ENCODE measurements around the gene C10orf143. TPM values are rescaled to one million over a fixed set of nuclear protein-coding genes. Genes with fewer than 3 reads are reported as not detected.

The C10orf143 gene
- total RNA-seq, 3 donors from 2014 or later: 3.0 to 4.5 (median 4.2) TPM

GRCh38 chr10:130053561-130053960 is 57.1 kb downstream of the C10orf143 start:
- DNase-seq (no peak), ATAC-seq (no peak)
- no peaks in the 10 kb centered on the region for H3K27me3 Mint-ChIP-seq (ENCODE audit: low read depth)
- H3K4me1 Mint-ChIP-seq (ENCODE audit: low read depth): no peaks in the 10 kb centered on the region
- H3K9me3 Mint-ChIP-seq: no peaks in the 10 kb centered on the region
- H3K4me3 Mint-ChIP-seq: no peak overlapping the region
- no peaks in the 10 kb centered on the region for H3K36me3 Mint-ChIP-seq (ENCODE audit: insufficient read depth)

DNA sequence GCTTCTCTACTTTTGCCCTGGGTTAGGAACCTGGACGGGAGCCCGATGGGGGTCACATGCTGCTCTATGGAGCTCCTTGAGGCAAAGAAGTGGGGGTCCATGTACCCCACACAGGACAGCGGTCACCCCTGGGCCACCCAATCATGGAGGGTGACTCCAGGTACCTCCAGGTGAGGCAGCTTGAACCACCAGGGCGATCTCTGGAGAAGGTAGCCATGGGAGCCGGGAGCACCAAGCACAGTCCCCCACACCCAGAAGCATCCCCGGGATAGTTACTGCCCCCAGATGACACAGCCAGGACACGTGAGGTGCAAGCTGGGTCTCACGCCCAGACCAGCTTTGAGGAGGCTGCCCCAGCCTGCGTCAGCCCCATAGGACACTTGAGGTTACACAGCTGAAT is 58.4 kb downstream of the C10orf143 start:
- DNase-seq (no peak), ATAC-seq (no peak)
- no peaks in the 10 kb centered on the region for H3K9me3 Mint-ChIP-seq

GRCh38 chr10:130050721-130051120 is 59.9 kb downstream of the C10orf143 start:
- no peaks in the 10 kb centered on the region for H3K9me3 Mint-ChIP-seq
- no peak for DNase-seq
- peaks cover 1% of the 10 kb centered on the region for H3K27me3 Mint-ChIP-seq (ENCODE audit: low read depth)
- H3K4me1 Mint-ChIP-seq (ENCODE audit: low read depth): no peaks in the 10 kb centered on the region
- no peaks in the 10 kb centered on the region for H3K36me3 Mint-ChIP-seq (ENCODE audit: insufficient read depth)
- no peak overlapping the region for H3K4me3 Mint-ChIP-seq
- ATAC-seq: no peak

More for the DNA sequence above, 58.4 kb downstream of the C10orf143 start:
- Mint-ChIP-seq H3K27me3 (ENCODE audit: low read depth) (no peaks in the 10 kb centered on the region), H3K4me3 (no peak overlapping the region), H3K4me1 (ENCODE audit: low read depth) (no peaks in the 10 kb centered on the region), H3K36me3 (ENCODE audit: insufficient read depth) (no peaks in the 10 kb centered on the region)

DNA sequence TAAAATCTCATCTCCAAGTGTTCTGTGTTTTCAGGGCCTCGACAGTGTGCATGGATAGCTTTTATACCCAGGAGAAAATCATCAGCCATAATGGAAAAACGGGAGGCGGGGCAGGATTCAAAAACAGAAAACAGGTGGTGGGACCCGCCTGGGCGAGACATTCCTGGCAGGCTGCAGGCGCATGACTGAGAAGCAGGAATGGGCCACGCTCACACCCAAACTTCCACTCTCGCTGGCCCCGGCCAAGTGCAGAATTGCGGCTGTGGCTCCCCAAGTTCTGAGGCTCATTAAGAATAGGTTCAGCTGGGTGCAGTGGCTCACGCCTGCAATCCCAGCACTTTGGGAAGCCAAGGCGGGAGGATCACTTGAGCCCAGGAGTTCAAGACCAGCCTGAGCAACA is 60.6 kb downstream of the C10orf143 start:
- no peaks in the 10 kb centered on the region for H3K36me3 Mint-ChIP-seq (ENCODE audit: insufficient read depth)
- no peaks in the 10 kb centered on the region for H3K4me1 Mint-ChIP-seq (ENCODE audit: low read depth)
- no peak overlapping the region for H3K4me3 Mint-ChIP-seq
- DNase-seq (no peak), ATAC-seq (no peak)
- no peaks in the 10 kb centered on the region for H3K9me3 Mint-ChIP-seq
- peaks cover 1% of the 10 kb centered on the region for H3K27me3 Mint-ChIP-seq (ENCODE audit: low read depth)

GRCh38 chr10:130049244-130049643 is 61.4 kb downstream of the C10orf143 start:
- H3K9me3 Mint-ChIP-seq: no peaks in the 10 kb centered on the region
- no peaks in the 10 kb centered on the region for H3K4me1 Mint-ChIP-seq (ENCODE audit: low read depth)
- no peak overlapping the region for H3K4me3 Mint-ChIP-seq
- ATAC-seq: no peak
- DNase-seq: no peak
- H3K27me3 Mint-ChIP-seq (ENCODE audit: low read depth): peaks cover 1% of the 10 kb centered on the region
- no peaks in the 10 kb centered on the region for H3K36me3 Mint-ChIP-seq (ENCODE audit: insufficient read depth)

- DNase-seq (no peak), ATAC-seq (no peak)
- Mint-ChIP-seq H3K27me3 (ENCODE audit: low read depth) (peaks cover 10% of the 10 kb centered on the region), H3K36me3 (ENCODE audit: insufficient read depth) (no peaks in the 10 kb centered on the region), H3K4me1 (ENCODE audit: low read depth) (no peaks in the 10 kb centered on the region), H3K9me3 (no peaks in the 10 kb centered on the region), H3K4me3 (no peak overlapping the region)
Observed at GRCh38 chr10:130048081-130048480, 62.5 kb downstream of the C10orf143 start.

- H3K9me3 Mint-ChIP-seq: no peaks in the 10 kb centered on the region
- ATAC-seq (no peak), DNase-seq (no peak)
- no peaks in the 10 kb centered on the region for H3K36me3 Mint-ChIP-seq (ENCODE audit: insufficient read depth)
- H3K4me3 Mint-ChIP-seq: no peak overlapping the region
- no peaks in the 10 kb centered on the region for H3K4me1 Mint-ChIP-seq (ENCODE audit: low read depth)
- H3K27me3 Mint-ChIP-seq (ENCODE audit: low read depth): peaks cover 10% of the 10 kb centered on the region
Observed at GRCh38 chr10:130047336-130047735, 63.3 kb downstream of the C10orf143 start.

GRCh38 chr10:130046591-130046990 is 64.0 kb downstream of the C10orf143 start:
- no peaks in the 10 kb centered on the region for H3K36me3 Mint-ChIP-seq (ENCODE audit: insufficient read depth)
- peaks cover 10% of the 10 kb centered on the region for H3K27me3 Mint-ChIP-seq (ENCODE audit: low read depth)

DNA sequence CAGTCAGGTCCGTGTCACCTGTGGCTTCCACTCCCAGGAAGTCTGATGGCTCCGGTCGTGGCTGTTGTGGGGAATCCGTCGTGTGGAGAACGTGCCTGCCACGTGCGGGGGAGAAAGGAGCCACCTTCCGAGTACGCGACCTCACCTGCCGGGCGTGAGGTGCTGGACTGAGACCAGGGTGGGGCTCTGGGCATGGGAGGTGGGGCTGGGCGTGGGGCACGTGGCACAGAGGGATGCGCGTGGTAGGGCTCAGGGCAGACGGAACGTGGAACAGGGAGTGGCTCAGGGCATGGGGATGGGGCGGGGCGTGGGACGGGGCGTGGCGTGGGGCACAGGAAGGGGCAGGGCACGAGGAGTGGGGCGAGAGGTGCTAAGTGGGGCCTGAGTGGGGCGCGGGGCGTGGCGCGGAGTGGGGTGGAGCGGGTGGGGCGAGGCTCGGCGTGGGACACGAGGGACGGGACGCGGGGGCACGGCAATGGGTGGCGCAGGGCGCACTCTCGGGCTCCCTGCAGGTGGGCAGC is 64.8 kb downstream of the C10orf143 start:
- H3K36me3 Mint-ChIP-seq (ENCODE audit: insufficient read depth): no peaks in the 10 kb centered on the region
- H3K4me1 Mint-ChIP-seq (ENCODE audit: low read depth): no peaks in the 10 kb centered on the region
- H3K9me3 Mint-ChIP-seq: no peaks in the 10 kb centered on the region

More at GRCh38 chr10:130046591-130046990, 64.0 kb downstream of the C10orf143 start:
- DNase-seq (no peak), ATAC-seq (no peak)
- Mint-ChIP-seq H3K9me3 (no peaks in the 10 kb centered on the region), H3K4me1 (ENCODE audit: low read depth) (no peaks in the 10 kb centered on the region), H3K4me3 (no peak overlapping the region)

GRCh38 chr10:130045091-130045652 is 65.5 kb downstream of the C10orf143 start:
- no peaks in the 10 kb centered on the region for H3K36me3 Mint-ChIP-seq (ENCODE audit: insufficient read depth)
- peaks cover 10% of the 10 kb centered on the region for H3K27me3 Mint-ChIP-seq (ENCODE audit: low read depth)
- DNase-seq (no peak), ATAC-seq (no peak)
- H3K4me1 Mint-ChIP-seq (ENCODE audit: low read depth): no peaks in the 10 kb centered on the region
- no peak overlapping the region for H3K4me3 Mint-ChIP-seq
- no peaks in the 10 kb centered on the region for H3K9me3 Mint-ChIP-seq

More for the DNA sequence above, 64.8 kb downstream of the C10orf143 start:
- Mint-ChIP-seq H3K4me3 (no peak overlapping the region), H3K27me3 (ENCODE audit: low read depth) (peaks cover 10% of the 10 kb centered on the region)
- DNase-seq (no peak), ATAC-seq (no peak)

DNA sequence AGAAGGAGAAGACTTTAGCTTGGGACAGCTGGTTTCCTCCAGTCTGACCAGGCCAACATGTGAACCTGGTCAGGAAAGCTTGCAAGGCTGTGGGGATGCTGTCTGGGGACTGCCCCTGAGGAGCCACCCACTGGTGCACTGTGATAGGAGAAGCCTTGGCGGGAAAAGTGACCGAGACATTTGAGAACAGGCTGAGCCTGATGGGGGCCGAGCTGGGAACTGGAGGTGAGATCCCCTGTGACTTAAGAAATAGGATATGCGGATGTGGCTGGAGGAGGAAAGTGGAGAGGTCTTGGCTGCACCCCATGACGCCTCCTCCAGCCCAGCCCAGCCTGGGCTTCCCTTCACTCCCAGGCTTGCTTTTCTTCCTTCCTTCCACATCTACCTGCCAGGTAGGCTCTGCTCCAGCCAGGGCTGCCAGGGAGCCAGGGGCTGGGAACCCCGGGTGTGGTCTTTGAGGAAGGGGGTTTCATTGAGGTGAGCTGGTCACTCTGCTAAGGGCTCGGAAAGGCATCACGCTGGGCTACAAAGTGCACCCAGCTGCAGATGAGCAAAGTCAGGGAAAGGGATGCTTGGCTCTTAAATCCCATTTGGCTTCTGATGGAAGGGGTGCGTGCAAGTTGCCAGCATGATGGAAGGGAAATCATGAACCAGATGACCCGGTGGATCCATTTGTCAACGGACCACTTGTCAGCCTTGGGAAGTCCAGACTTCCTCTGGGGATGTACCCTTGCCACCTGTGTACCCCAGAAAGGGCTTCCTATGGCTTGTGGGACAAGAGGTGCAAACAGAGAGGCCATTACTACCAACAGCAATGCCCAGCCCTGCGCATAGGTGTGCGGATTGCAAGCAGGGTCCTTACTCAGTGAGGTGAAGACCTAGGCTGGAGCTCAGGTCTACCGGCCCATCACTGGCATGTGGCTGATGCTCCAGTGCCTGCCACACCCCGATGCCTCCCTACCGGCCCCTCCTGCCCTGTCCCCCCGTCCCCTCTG is 66.3 kb downstream of the C10orf143 start:
- ATAC-seq (no peak), DNase-seq (no peak)
- Mint-ChIP-seq H3K36me3 (ENCODE audit: insufficient read depth) (no peaks in the 10 kb centered on the region), H3K4me3 (no peak overlapping the region), H3K4me1 (ENCODE audit: low read depth) (no peaks in the 10 kb centered on the region), H3K9me3 (no peaks in the 10 kb centered on the region), H3K27me3 (ENCODE audit: low read depth) (peaks cover 11% of the 10 kb centered on the region)

- H3K27me3 Mint-ChIP-seq (ENCODE audit: low read depth): peaks cover 14% of the 10 kb centered on the region
- DNase-seq (no peak), ATAC-seq (no peak)
- H3K9me3 Mint-ChIP-seq: no peaks in the 10 kb centered on the region
- H3K4me1 Mint-ChIP-seq (ENCODE audit: low read depth): no peaks in the 10 kb centered on the region
- H3K4me3 Mint-ChIP-seq: no peak overlapping the region
- no peaks in the 10 kb centered on the region for H3K36me3 Mint-ChIP-seq (ENCODE audit: insufficient read depth)
Observed at GRCh38 chr10:130043491-130043890, 67.1 kb downstream of the C10orf143 start.

GRCh38 chr10:130042381-130042780 is 68.2 kb downstream of the C10orf143 start:
- Mint-ChIP-seq H3K4me1 (ENCODE audit: low read depth) (no peaks in the 10 kb centered on the region), H3K9me3 (no peaks in the 10 kb centered on the region), H3K4me3 (no peak overlapping the region), H3K36me3 (ENCODE audit: insufficient read depth) (no peaks in the 10 kb centered on the region), H3K27me3 (ENCODE audit: low read depth) (peaks cover 19% of the 10 kb centered on the region)
- DNase-seq: no peak
- ATAC-seq: no peak

- no peak for DNase-seq
- H3K4me3 Mint-ChIP-seq: no peak overlapping the region
- no peak for ATAC-seq
- H3K9me3 Mint-ChIP-seq: no peaks in the 10 kb centered on the region
- H3K36me3 Mint-ChIP-seq (ENCODE audit: insufficient read depth): no peaks in the 10 kb centered on the region
- H3K4me1 Mint-ChIP-seq (ENCODE audit: low read depth): no peaks in the 10 kb centered on the region
- peaks cover 18% of the 10 kb centered on the region for H3K27me3 Mint-ChIP-seq (ENCODE audit: low read depth)
Observed at GRCh38 chr10:130041451-130042371, 68.9 kb downstream of the C10orf143 start.

All from activated T-cell treated with anti-CD3 and anti-CD28 coated beads, Interleukin-2, amount 50 U/mL, for 4 hours (primary cell).